Measurements from ENCODE around the gene RHBDD1. TPM values are rescaled to one million over a fixed set of nuclear protein-coding genes. Genes with fewer than 3 reads are reported as not detected.

The RHBDD1 gene
- total RNA-seq, result 10 to 100 TPM in 3 of 4 donors, 1 to 10 TPM in 1; 7.8 to 28.9 (median 18.0) TPM

- peak within 1 kb of the TSS; percentile 89 for H3K4me3 ChIP-seq (ENCODE audit: low read depth, poor library complexity, severe bottlenecking)
- TF ChIP-seq POLR2A (IDR thresholded peaks at IDR 0.05), result peak in 1 of 2 donors; percentile 40
- TF ChIP-seq CTCF (IDR thresholded peaks at IDR 0.05), result no peak
- WGBS, 2 donors, result 0 to 1% methylated on average over 18 to 36 of the region's 75 CpGs
- intact Hi-C loops (cut with DNase I; ENCODE audit: low total_unique reads), result no loop called here
- peak; percentile 90 to 98 for DNase-seq (ENCODE audit: low spot score in 2 of 2)
These were observed at the start of gene RHBDD1 for GRCh38 chr2:226835796-226836547. TSS of gene RHBDD1 (plus strand) at chr2:226836054. CDS start at chr2:226864694, 28,640 bp downstream.

- TF ChIP-seq POLR2A (IDR thresholded peaks at IDR 0.05), result no peak
- TF ChIP-seq CTCF (IDR thresholded peaks at IDR 0.05), result no peak
- intact Hi-C loops (cut with DNase I; ENCODE audit: low total_unique reads), result no loop called here
These were observed 47.8 kb upstream of the RHBDD1 start for GRCh38 chr2:226788064-226788463.

GRCh38 chr2:226788881-226789490 is 46.9 kb upstream of the RHBDD1 start:
- intact Hi-C loops (cut with DNase I; ENCODE audit: low total_unique reads), result no loop called here
- H3K4me3 ChIP-seq (ENCODE audit: low read depth, poor library complexity, severe bottlenecking), result no peak overlapping the region
- no peak for DNase-seq (ENCODE audit: low spot score in 2 of 2)
- TF ChIP-seq CTCF (IDR thresholded peaks at IDR 0.05) (no peak), POLR2A (IDR thresholded peaks at IDR 0.05) (no peak)
- WGBS, 2 donors, result 40 to 60% methylated on average over 3 of the region's 3 CpGs

More at GRCh38 chr2:226788064-226788463, 47.8 kb upstream of the RHBDD1 start:
- no peak overlapping the region for H3K4me3 ChIP-seq (ENCODE audit: low read depth, poor library complexity, severe bottlenecking)
- no peak for DNase-seq (ENCODE audit: low spot score in 2 of 2)

DNA sequence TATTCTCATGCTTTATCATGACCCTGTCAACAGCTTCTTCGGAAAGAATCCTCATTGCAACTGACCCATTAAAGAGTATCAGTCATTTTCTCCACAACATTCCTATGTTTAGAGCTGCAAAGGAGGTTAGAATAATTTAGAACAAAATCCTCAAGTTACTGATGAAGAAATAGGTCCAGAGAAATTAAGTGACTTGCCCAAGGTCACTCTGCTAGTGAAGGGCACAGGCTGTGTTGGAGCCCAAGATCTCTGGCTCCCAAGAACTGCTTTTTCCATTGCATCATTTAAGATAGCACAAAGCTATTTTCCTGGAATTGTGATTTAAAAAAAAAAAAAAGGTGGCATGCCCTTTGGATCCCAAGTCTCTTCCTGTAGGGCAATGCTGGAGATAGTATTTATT is 45.8 kb upstream of the RHBDD1 start:
- WGBS, 2 donors, result 79 to 85% methylated on average over 1 of the region's 1 CpG
- TF ChIP-seq CTCF (IDR thresholded peaks at IDR 0.05) (no peak), POLR2A (IDR thresholded peaks at IDR 0.05) (no peak)
- DNase-seq (ENCODE audit: low spot score in 2 of 2), result no peak
- H3K4me3 ChIP-seq (ENCODE audit: low read depth, poor library complexity, severe bottlenecking), result no peak overlapping the region
- intact Hi-C loops (cut with DNase I; ENCODE audit: low total_unique reads), result loop anchor here (10.0 kb wide), 1 partner anchor 575 kb away; no protein-coding TSS in a partner anchor

DNA sequence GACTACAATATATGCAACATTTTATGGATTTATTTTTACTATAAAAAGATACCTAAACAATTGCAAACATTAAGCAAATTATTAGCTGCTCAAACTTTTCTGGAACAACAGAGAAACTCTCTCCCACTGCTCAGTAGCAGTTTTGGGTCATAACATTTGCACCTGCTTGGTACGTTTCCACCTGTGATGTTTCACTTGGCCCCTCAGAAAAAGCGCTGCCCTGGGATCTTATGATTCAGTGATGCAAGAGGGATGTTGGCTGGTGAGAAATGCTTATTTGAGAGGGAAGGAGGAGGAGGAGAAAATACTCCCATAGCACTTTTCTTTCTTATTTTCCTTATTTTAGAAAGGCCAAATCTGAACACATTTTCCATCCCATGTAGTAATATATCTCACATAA is 45.4 kb upstream of the RHBDD1 start:
- no peak for DNase-seq (ENCODE audit: low spot score in 2 of 2)
- WGBS, 2 donors, result 63 to 86% methylated on average over 2 of the region's 2 CpGs
- intact Hi-C loops (cut with DNase I; ENCODE audit: low total_unique reads), result loop anchor here (10.0 kb wide), 1 partner anchor 576 kb away; no protein-coding TSS in a partner anchor
- no peak overlapping the region for H3K4me3 ChIP-seq (ENCODE audit: low read depth, poor library complexity, severe bottlenecking)
- TF ChIP-seq CTCF (IDR thresholded peaks at IDR 0.05), result no peak

Measured in lower leg skin (tissue), 4 donors.